GM19397 (cell line): Measurements from ENCODE around the gene PIKFYVE.
"Not testable (repeated sequence)": the region's sequence is repeated elsewhere in the genome, so short reads cannot be mapped to it uniquely, and the experiment has no call there.

Source experiments
- ATAC-seq: cut with Tn5 transposase; IDR thresholded peaks from one replicate; pipeline ENCODE4 v1.9.1; 2021; ENCODE audit warnings: mild to moderate bottlenecking, moderate library complexity; ENCODE audit not compliant: unreplicated experiment

Gene PIKFYVE

DNA sequence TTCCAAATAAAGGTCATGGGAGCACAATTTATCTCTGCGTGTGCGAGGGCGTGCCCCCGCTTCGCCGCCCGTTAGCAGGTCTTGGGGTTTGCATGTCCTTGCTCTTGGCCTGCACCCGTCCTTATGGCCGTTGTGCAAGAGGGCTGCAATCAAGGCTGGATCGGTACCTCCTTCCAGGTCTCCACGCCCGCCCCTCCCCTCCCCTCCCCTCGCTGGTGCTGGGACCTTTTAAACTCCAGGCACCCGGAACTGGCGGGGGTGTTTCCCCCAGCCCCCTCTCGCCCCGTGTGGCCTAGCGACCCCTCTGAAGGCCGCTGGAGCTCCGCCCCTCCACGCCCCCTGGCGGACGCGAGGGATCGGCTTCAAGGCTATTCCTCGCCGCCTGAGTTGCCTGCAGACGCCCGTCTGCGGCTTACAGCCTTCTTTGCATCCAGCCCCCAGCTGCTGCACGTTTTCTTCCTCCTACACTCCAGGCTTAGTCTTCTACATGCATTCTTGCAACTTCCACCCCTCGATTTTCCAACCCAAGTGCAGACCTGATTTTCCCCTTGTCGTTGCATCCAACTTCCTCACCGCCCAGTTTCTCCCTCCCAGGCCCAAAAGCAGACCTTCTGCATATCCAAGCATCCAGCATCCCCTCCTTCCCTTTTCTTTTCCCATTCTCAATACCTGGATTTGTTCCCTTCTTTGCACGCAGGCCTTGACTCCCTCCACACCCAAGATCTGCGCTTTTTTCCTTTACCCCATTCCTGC is 11.8 kb upstream of the PIKFYVE start:
- ATAC-seq = peak; percentile 71

DNA sequence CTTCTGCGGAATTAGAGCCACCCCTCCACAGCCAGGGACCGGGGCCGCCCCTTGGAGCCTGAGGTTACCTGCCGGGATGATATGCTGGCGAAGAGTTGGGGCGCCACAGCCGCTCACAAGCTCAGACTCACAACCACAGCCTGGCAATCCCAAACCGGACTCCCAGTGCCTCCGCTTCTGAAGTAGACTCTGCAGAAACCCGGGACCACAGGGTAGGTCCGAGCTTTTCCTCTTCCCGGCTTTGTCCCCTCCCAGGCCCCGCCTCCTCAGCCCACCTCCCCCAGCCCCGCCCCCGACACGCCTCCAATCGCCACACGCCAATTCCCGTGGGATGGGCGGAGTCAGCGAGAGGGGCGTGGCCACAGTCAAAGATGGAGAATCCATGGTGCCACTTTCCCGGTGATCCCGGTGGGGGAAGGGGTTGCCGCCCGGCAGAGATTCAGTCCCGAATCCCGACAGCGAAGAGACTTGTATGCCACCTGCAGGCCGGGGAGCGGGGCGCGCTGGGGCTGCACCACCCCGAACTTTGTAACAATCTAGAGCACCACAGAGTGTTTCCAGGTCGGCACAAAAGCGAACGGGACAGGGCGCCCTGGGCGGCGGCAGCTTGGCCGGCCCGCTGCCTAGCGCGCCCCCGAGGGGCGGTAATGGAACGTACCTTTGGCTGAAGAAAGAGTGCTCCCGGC is 11.0 kb upstream of the PIKFYVE start, which contains the start of gene IDH1:
Gene IDH1 (minus strand): TSS at position 201 of the 686 bp plus-strand sequence. CDS start 3,520 bp downstream, outside the sequence.
- ATAC-seq = peak; percentile 78

DNA sequence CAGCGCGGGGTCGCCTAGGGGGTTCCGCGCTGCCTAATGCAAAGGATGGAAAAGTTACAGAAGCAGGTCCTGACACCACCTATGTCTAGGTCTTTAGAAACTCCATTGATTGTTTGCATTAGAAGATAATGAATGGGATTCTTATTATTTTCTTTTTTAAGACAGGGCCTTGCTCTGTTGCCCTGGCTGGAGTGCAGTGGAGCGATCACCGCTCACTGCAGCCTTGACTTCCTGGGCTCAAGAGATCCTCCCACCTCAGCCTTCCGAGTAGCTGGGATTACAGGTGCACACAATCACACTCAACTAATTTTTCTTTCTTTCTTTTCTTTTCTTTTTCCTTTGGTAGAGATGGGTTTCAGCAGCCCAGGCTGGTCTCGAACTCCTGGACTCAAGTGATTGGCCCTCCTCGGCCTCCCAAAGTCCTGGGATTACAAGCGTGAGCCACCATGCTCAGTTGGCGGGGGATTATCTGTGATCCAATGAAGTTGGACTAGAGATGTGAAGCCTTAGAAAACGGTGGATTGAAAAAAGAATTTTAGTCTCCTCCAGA is 10.4 kb upstream of the PIKFYVE start:
- ATAC-seq = peak; percentile 12

DNA sequence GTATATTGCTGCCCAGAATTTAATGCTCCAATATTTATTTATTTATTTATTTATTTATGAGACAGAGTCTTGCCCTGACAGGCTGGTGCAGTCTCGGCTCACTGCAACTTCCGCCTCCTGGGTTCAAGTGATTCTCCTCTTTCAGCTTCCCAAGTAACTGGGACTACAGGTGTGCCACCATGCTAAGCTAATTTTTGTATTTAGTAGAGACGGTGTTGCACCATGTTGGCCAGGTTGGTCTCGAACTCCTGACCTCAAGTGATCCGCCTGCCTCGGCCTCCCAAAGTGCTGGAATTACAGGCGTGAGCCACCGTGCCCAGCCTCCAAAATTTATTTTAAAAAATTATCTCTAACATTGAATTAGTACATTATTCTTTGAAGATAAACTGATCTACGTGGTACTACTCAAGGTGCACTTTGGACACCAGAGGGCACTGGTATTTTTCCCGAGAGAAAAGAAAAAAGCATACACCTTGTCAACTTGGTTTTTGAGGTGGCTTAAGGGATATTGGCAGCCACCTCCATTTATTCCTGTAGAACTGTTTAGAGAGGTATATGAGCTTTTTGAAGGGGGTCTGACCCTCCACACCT is 9.8 kb upstream of the PIKFYVE start:
- no peak for ATAC-seq

DNA sequence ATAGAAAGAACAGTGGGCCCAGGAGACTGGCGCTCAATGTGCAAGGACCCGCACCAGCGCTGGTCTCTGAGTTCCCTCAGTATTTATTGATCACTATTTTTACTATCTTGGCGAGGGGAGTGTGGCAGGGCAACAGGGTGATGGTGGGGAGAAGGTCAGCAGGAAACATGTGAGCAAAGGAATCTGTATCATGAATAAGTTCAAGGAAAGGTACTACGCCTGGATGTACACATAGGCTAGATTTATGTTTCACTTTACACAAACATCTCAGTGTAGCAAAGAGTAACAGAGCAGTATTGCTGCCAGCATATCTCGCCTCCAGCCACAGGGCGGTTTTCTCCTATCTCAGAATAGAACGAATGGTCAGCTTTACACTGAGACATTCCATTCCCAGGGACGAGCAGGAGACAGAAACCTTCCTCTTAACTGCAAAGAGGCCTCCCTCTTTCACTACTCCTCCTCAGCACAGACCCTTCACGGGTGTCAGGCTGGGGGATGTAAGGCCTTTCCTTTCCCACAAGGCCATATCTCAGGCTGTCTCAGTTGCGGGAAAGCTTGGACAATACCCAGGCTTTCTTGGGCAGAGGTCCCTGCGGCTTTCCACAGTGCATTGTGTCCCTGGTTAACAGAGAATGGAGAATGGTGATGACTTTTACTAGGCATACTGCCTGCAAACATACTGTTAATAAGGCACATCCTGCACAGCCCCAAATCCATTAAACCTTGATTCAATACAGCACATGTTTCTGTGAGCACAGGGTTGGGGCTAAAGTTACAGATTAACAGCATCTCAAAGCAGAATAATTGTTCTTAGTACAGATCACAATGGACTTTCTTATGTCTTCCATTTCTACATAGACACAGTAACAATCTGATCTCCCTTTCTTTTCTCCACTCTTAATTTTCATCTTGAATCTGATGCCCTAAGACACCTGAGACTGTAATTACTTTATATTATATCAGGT is 8.9 kb upstream of the PIKFYVE start:
- ATAC-seq = not testable (repeated sequence)

DNA sequence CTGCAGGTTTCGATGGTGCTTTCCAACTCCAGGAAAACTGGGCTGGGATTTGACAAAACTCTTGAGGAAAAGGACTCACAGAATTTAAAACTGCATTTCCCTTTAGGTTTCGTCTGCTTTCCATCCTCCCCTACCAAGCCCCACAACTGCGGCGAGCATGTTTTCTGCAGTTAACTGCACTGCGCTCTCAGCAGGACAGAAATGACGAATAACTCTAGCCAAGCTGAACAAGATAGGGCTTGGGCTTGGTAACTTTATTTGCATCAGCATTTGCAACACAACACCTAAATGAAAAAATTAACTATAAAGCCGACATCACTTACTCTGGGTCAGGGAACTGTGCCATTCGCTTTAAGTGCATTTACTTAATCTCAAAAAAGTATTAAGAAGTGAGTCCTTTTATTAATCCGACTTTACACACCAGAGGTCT is 669 bp upstream of the PIKFYVE start:
- ATAC-seq = peak; percentile 43

DNA sequence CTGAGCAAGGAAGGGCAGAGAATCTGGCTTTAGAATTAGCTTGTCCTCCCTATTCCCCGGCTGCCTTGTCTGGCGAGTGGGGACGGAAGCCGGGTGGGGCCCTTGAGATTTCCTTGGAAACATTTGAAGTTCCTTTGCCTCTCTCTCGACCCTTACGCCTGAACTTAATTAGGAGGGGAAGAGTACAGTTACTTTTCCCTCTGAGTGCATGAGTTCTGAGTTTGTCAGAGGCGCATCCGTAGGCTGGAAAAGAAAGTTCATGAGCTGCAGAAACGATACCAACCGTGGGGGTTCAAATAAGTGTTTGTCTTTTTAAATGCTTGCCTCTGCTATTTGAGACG is 468 bp downstream of the PIKFYVE start:
- peak; percentile 7 for ATAC-seq

DNA sequence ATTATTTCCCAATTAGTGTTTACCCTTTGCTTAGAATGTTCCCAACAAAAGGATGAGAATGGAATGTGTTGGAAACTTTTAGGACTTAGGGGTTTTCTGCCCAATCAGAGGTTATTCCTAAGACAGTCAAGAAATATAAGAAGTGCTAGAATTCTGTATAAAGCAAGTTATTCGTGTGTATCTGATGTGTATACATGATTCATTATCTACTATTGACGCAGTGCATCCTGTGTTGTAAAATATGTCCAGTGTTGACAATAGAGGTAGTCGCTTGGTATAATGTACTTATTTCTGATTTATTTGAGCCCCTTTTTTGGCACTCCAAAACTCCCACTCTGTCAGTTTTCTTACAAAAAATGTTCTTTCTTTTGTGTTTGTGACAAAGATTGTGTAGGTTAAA is 881 bp downstream of the PIKFYVE start:
- no peak for ATAC-seq

DNA sequence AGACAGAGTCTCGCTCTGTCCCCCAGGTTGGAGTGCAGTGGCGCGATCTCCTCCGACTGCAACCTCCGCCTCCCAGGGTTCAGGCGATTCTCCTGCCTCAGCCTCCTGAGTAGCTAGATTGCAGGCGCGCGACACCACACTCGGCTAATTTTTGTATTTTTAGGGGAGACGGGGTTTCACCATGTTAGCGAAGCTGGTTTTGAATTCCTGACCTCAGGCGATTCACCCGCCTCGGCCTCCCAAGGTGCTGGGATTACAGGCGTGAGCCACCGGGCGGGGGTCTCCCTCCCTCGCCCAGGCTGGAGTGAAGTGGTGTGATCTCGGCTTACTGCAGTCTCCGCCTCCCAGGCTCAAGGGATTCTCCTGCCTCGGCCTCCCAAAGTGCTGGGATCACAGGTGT is 1.5 kb downstream of the PIKFYVE start:
- not testable (repeated sequence) for ATAC-seq

DNA sequence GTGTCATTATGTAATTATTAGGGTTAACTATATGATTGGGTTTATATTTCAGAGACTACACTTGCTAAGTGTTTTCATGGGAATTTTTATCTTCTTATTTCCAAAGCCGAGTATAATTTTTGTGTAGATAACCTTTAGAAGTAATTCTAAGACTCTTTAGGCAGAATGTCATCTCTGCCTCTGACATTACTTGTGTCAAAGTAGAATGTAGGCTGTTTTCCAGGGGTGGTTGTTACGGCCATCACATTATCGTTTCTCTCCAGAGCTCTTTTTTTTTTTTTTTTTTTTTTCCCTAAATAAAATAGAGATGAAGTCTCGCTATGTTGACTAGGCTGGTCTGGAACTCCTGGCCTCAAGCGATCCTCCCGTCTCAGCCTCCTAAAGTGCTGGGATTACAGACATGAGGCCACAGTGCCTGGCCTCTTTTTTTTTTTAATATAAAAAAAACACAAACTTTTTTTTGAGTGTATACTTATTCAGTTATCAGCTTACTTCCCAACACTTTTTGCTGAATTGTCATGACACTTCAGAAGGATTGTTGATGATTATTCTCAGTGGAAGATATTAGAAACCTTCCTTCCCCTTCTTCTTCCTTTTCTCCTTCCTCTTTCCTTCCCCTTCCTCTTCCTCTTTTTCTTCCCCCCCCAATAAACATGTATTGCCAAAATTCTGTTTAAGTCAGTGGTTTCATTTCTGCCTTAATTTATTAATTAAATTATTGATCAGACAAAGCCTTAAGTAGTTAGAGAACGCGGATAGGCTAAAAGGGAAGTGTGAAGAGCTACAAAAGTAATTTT is 2.3 kb downstream of the PIKFYVE start:
- no peak for ATAC-seq

DNA sequence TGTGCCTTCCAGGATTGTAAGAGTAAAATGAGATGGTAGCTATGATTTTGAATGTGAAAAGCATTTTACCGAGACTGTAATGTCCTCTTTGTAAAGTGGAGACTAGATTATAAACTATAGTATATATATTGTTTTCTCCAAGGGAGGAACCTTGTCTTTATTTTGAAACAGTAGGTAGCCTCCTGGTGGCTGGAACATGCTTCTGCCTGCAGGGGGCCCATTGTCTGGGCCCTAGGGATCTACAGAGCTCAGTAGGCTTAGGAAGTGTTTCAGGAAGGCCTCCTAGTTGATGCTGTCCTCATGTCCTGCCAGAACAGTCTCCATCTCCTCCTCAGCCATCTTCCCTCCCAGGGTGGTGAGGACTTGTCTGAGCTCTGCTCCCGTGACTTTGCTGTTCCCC is 3.0 kb downstream of the PIKFYVE start:
- ATAC-seq = no peak

DNA sequence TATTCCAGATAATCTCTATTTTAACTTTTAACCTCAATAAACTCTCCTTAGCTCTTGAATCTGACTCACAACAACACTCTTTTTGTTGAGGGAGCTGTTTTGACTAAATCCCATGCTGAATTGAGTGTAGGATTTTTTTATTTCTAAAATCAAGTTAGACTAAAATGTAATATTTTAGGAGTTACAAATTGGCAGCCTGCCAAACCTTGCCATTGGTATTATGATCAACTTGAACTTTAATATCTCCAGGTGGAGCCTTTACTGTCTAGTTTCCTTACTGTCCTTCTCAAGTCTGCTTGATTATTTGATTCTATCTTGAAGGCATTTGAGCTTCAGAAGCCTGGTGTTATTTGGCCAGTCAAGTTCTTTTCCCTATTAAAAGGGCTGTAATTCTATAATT is 8.7 kb downstream of the PIKFYVE start:
- ATAC-seq = no peak

DNA sequence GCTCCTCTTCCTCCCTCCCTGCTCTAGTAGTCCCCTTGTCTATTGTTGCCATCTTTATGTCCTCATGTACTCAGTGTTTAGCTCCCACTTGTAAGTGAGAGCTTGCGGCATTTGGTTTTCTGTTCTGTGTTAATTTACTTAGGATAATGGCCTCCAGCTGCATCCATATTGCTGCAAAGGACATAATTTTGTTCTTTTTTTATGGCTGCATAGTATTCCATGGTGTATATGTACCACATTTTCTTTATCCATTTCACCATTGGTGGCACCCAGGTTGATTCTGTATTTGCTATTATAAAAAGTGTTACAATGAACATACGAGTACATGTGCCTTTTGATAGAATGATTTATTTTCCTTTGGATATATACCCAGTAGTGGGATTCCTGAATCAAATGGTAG is 12.5 kb downstream of the PIKFYVE start:
- no peak for ATAC-seq

DNA sequence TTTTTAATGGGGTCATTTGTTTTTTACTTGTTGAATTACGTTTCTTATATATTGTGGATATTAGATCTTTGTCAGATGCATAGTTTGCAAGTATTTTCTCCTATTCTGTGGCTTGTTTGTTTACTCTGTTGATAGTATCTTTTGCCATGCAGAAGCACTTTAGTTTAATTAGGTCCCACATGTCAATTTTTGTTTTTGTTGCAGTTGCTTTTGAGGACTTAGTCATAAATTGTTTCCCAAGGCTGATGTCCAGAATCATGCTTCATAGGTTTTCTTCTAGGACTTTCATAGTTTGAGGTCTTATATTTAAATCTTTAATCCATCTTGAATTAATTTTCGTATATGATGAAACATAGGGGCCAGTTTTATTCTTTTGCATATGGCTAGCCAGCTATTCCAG is 13.2 kb downstream of the PIKFYVE start:
- ATAC-seq = no peak

DNA sequence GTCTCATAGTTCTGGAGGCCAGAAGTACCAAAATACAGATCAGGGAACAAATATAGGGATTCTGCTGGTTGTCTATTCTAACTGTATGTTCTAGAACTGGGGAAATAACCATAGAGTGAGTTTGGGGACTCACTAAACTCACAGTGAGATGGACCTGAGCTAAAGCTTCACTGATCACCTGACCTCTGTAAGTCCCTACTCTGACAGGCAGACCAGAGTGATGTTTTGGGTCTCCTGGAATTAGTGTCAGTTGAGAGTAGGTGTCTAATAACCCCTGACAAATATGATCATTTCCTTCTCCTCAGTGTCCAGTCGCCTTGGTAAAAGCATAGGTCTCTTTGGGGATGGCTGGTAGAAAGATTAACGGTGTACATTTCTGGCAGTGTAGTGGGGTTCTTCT is 14.2 kb downstream of the PIKFYVE start:
- ATAC-seq = no peak

DNA sequence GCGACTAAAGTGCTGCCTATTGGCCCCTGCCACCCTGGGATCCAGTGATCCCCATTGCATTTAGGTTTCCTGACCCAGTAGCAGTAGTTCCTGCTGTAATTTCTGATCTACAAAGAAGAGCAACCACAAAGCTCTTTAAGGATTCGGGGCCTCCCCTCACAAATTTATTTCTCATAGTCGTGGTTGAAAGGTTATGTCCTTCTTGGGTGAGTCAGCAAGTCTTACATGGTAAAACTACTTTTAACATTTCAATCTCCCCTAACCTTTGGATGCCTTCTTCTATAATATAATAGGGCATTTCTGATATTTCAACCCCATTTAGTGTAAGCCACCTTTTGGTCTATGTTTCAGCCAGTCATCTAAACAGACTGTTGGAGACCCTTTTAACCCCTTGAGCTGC is 14.9 kb downstream of the PIKFYVE start:
- no peak for ATAC-seq

DNA sequence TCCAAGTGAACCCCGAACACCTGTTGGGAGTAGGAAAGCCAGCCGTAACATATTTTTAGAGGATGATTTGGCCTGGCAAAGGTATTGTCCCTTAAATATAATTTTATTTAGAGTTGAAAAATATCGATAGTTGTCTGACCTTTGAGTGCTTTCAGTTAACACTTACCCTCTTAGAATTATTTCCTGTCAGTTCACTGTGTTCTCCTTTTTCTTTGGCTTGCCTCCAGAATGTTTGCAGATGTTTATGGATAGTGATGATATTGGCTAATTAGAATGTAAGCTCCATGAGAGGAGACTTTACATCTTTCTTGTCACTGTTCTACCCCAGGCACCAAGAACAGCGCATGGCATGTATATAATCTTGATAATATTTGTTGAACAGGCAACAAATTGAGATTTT is 19.8 kb downstream of the PIKFYVE start:
- ATAC-seq = no peak

DNA sequence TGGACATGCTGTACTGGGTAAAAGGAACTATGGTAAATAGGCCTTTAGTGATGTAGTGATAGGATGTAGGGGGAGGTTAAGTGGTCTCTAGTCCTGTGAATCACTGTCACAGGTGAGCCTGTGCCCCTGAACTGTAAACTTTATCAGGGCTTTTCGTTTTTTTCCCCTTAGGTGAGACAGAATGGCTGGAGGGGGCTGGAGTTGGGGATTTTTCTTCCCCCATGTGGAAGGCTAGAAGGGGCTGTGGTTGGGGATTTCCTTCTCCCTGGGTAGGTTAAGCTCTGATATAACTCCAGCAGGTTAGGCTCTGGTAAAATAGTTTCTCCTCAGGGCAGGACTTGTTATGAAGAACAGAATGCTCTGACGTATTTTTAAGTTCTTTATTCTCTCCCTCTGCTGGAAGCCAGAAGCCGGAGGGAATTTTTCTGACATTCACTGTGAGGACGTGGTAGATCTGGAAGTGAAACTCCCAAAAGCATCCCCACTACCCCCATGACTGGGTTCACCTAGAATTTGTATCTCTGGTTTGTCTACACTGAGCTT is 28.5 kb downstream of the PIKFYVE start:
- peak; percentile 68 for ATAC-seq

DNA sequence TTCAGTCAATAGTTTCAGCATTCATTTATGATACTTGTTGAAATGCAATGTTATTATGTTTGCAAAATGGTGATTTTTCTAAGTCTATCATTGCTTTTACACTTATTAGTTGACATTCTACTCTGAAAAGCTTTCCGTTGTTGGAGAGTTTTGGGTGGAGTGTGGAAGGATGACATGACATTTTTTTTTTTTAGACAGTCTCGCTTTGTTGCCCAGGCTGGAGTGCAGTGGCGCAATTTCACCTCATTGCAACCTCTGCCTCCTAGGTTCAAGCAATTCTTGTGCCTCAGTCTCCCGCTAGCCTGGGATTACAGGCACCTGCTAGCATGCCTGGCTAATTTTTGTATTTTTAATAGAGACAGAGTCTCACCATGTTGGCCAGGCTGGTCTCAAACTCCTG is 29.8 kb downstream of the PIKFYVE start:
- ATAC-seq = no peak

DNA sequence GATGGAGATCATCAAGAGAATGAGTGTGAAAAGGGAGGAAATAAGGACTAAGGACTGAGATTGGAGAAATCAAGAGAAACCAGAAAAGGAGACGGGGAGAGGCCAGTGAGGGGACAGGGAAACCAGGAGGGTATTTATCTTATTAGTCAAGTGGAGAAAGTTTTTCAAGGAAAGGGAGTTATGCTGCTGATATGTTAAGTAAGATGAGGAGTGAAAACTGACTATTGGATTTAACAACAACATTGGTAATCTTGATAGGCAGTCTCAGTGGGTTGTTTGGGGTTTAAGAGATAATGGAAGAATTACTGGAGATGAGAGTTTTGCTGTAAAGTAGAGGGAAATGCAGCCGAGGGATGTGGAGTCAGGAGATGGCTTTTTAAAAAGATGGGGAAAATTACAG is 30.6 kb downstream of the PIKFYVE start:
- ATAC-seq = no peak
